Panc1 (cell line): ENCODE data around the gene MARCHF6. TPM values are rescaled to one million over a fixed set of nuclear protein-coding genes. Genes with fewer than 3 reads are reported as not detected.
"Not testable (repeated sequence)": the region's sequence is repeated elsewhere in the genome, so short reads cannot be mapped to it uniquely, and the experiment has no call there.

Experiments used
- ATAC-seq: fragments of 200-7000 bp; cut with Tn5 transposase; 2 replicates; pipeline ENCODE4 v1.9.1; 2020; ENCODE audit warnings: mild to moderate bottlenecking, moderate library complexity
- BruUV-seq: library from RNA; stranded (reverse); fragments of 400-500 nt; replicated peaks from 2 replicates; lab custom pipeline; 2021; lab: Mats Ljungman, UMichigan
- CTCF ChIA-PET: fragments of 300-600 bp; sonication (Branson Sonifier 250); formaldehyde crosslinking; loops from one replicate; lab custom pipeline; 2022; ENCODE audit warnings: antibody characterized with exemption; lab: Charles Lee
- POLR2A ChIA-PET: fragments of 300-600 bp; sonication (Branson Sonifier 250); formaldehyde crosslinking; loops from one replicate; lab custom pipeline; 2022; ENCODE audit warnings: antibody characterized with exemption; lab: Charles Lee
- DNase-seq: peaks from one replicate; pipeline ENCODE4 v3.0.0-alpha.2; 2010; ENCODE audit warnings: low read depth, low spot score
- H3K27ac ChIP-seq: 2 replicates; pipeline ENCODE4 v1.5.1; 2011; ENCODE audit warnings: mild to moderate bottlenecking, low read length, inconsistent platforms
- H3K27me3 ChIP-seq: fragments of 200-500 bp; sonication (Bioruptor generic); 2 replicates; pipeline ENCODE4 v1.6.0; 2014; ENCODE audit warnings: low read length, inconsistent platforms; ENCODE audit not compliant: control insufficient read depth, insufficient read depth
- H3K36me3 ChIP-seq: fragments of 200-500 bp; sonication (Bioruptor generic); 2 replicates; pipeline ENCODE4 v1.5.1; 2014; ENCODE audit warnings: inconsistent platforms, mild to moderate bottlenecking, low read length, moderate library complexity; ENCODE audit not compliant: control insufficient read depth, insufficient read depth
- H3K4me1 ChIP-seq: 2 replicates; pipeline ENCODE4 v1.5.1; 2011; ENCODE audit warnings: inconsistent platforms, mild to moderate bottlenecking, low read length, moderate library complexity; ENCODE audit not compliant: control insufficient read depth, insufficient read depth
- H3K4me3 ChIP-seq, 2 experiments: 2 replicates each; pipeline ENCODE4 v1.5.1; 2011 to 2012; ENCODE audit warnings: low read depth in 2 of 2, low read length in 2 of 2, mild to moderate bottlenecking in 2 of 2, inconsistent platforms in 1 of 2, moderate library complexity in 1 of 2
- H3K9me3 ChIP-seq: fragments of 200-500 bp; sonication (Bioruptor generic); 2 replicates; pipeline ENCODE4 v1.5.1; 2014; ENCODE audit warnings: low read depth, mild to moderate bottlenecking, inconsistent platforms, low read length, moderate library complexity; ENCODE audit not compliant: control insufficient read depth, insufficient read depth
- POLR2AphosphoS5 ChIP-seq: IDR thresholded peaks from 2 replicates; pipeline ENCODE4 v1.6.1; 2012; ENCODE audit warnings: mild to moderate bottlenecking, low read depth, low read length, moderate library complexity
- SIN3A ChIP-seq: IDR thresholded peaks from 2 replicates; pipeline ENCODE4 v1.6.1; 2012; ENCODE audit warnings: low read depth, mild to moderate bottlenecking, low read length, moderate library complexity, borderline replicate concordance; ENCODE audit not compliant: insufficient read depth
- TCF7L2 ChIP-seq: IDR thresholded peaks from 2 replicates; pipeline ENCODE4 v1.6.1; 2011; ENCODE audit warnings: mild to moderate bottlenecking, low read depth, low read length, inconsistent platforms
- in situ Hi-C: cut with HindIII; loops from 2 replicates; pipeline ENCODE4 v1.10.0; 2016; ENCODE audit warnings: low sequenced_read_pairs, low pct_unique_long_range_greater_than_20kb
- intact Hi-C: fragments of 100-400 bp; cut with micrococcal nuclease; formaldehyde crosslinking; loops from one replicate; pipeline ENCODE4 v1.10.0; 2022; ENCODE audit not compliant: unreplicated experiment
- total RNA-seq: library from RNA; stranded (reverse); gene quantifications from one replicate; pipeline ENCODE4 v1.2.1, GENCODE V29; 2021; ENCODE audit not compliant: unreplicated experiment
- TF ChIP-seq, protein P1 (sequence below), 2 experiments: IDR thresholded peaks; 2 replicates each; pipeline ENCODE4 v1.6.1; 2011 to 2012; ENCODE audit warnings: low read depth in 2 of 2, control low read depth in 1 of 2, low read length in 1 of 2, mild to moderate bottlenecking in 1 of 2, moderate library complexity in 1 of 2; ENCODE audit not compliant: insufficient read depth in 1 of 2
- TF ChIP-seq, protein P2 (sequence below): fragments of 450-650 bp; IDR thresholded peaks from 2 replicates; pipeline ENCODE4 v1.5.1; 2017; ENCODE audit warnings: mild to moderate bottlenecking

Gene MARCHF6
- total RNA-seq, 1 experiment from 2014 or later, result 172 TPM

- Histone ChIP-seq H3K4me1 (peaks cover 26% of the 10 kb centered on the region), H3K4me3 (no peak overlapping the region), H3K27ac (no peak overlapping the region), H3K36me3 (no peaks in the 10 kb centered on the region), H3K27me3 (no peaks in the 10 kb centered on the region), H3K9me3 (no peaks in the 10 kb centered on the region)
- TSS peak; percentile 35 for BruUV-seq
- no peak for DNase-seq
- ATAC-seq, result no peak
- POLR2A ChIA-PET, result no interaction called here
- TF ChIP-seq POLR2AphosphoS5, result no peak
- TF ChIP-seq, protein P1, sequence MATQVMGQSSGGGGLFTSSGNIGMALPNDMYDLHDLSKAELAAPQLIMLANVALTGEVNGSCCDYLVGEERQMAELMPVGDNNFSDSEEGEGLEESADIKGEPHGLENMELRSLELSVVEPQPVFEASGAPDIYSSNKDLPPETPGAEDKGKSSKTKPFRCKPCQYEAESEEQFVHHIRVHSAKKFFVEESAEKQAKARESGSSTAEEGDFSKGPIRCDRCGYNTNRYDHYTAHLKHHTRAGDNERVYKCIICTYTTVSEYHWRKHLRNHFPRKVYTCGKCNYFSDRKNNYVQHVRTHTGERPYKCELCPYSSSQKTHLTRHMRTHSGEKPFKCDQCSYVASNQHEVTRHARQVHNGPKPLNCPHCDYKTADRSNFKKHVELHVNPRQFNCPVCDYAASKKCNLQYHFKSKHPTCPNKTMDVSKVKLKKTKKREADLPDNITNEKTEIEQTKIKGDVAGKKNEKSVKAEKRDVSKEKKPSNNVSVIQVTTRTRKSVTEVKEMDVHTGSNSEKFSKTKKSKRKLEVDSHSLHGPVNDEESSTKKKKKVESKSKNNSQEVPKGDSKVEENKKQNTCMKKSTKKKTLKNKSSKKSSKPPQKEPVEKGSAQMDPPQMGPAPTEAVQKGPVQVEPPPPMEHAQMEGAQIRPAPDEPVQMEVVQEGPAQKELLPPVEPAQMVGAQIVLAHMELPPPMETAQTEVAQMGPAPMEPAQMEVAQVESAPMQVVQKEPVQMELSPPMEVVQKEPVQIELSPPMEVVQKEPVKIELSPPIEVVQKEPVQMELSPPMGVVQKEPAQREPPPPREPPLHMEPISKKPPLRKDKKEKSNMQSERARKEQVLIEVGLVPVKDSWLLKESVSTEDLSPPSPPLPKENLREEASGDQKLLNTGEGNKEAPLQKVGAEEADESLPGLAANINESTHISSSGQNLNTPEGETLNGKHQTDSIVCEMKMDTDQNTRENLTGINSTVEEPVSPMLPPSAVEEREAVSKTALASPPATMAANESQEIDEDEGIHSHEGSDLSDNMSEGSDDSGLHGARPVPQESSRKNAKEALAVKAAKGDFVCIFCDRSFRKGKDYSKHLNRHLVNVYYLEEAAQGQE (IDR thresholded peaks at IDR 0.05; ENCODE audit: insufficient read depth in 1 of 2, low read depth in 2 of 2, low read length in 1 of 2), result no peak
- no peak for TF ChIP-seq TCF7L2
- CTCF ChIA-PET, result no interaction called here
- intact Hi-C loops, result no loop called here
- in situ Hi-C loops, result no loop called here
These were observed 17.4 kb downstream of the MARCHF6 start for GRCh38 chr5:10370931-10371330.

GRCh38 chr5:10371369-10371768 lies 17.9 kb downstream of the MARCHF6 start:
- intact Hi-C loops, ATAC-seq, POLR2A ChIA-PET, H3K27ac ChIP-seq, H3K4me3 ChIP-seq, DNase-seq, H3K36me3 ChIP-seq, in situ Hi-C loops, H3K27me3 ChIP-seq, BruUV-seq, H3K9me3 ChIP-seq, CTCF ChIA-PET: not testable (repeated sequence)
- peaks cover 21% of the 10 kb centered on the region for H3K4me1 ChIP-seq

GRCh38 chr5:10372726-10373709 lies 19.5 kb downstream of the MARCHF6 start:
- no peak for DNase-seq
- intact Hi-C loops (no loop called here), in situ Hi-C loops (no loop called here)
- no peak overlapping the region for H3K4me3 ChIP-seq
- ChIA-PET POLR2A (no interaction called here), CTCF (no interaction called here)
- H3K27ac ChIP-seq, result no peak overlapping the region
- ATAC-seq, result no peak
- no peaks in the 10 kb centered on the region for H3K9me3 ChIP-seq
- H3K36me3 ChIP-seq, result no peaks in the 10 kb centered on the region
- peaks cover 13% of the 10 kb centered on the region for H3K4me1 ChIP-seq
- TF ChIP-seq POLR2AphosphoS5, result no peak
- no peak for TF ChIP-seq SIN3A
- TF ChIP-seq, protein P2, sequence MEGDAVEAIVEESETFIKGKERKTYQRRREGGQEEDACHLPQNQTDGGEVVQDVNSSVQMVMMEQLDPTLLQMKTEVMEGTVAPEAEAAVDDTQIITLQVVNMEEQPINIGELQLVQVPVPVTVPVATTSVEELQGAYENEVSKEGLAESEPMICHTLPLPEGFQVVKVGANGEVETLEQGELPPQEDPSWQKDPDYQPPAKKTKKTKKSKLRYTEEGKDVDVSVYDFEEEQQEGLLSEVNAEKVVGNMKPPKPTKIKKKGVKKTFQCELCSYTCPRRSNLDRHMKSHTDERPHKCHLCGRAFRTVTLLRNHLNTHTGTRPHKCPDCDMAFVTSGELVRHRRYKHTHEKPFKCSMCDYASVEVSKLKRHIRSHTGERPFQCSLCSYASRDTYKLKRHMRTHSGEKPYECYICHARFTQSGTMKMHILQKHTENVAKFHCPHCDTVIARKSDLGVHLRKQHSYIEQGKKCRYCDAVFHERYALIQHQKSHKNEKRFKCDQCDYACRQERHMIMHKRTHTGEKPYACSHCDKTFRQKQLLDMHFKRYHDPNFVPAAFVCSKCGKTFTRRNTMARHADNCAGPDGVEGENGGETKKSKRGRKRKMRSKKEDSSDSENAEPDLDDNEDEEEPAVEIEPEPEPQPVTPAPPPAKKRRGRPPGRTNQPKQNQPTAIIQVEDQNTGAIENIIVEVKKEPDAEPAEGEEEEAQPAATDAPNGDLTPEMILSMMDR, result no peak
- TF ChIP-seq, protein P1 (IDR thresholded peaks at IDR 0.05; ENCODE audit: insufficient read depth in 1 of 2, low read depth in 2 of 2, low read length in 1 of 2), result no peak
- no peak for TF ChIP-seq TCF7L2
- BruUV-seq, result no TSS peak
- no peaks in the 10 kb centered on the region for H3K27me3 ChIP-seq
